A549 treated with AZD9567 at 1 μM for 4 hours (cell line): ENCODE results near the gene PRIM1. TPM values are rescaled to one million over a fixed set of nuclear protein-coding genes. Genes with fewer than 3 reads are reported as not detected.

Source experiments
- total RNA-seq: library from RNA; stranded (reverse); fragments of 200-300 nt; extraction: Qiagen RNA extraction; gene quantifications from 5 replicates; pipeline ENCODE4 v1.2.3, GENCODE V29; 2022; ENCODE audit not compliant: insufficient read depth

Gene PRIM1
- 22.5 to 29.3 TPM (median 23.1 TPM) in 5 replicates for total RNA-seq

GRCh38 chr12:56751712-56752598 lies at the start of gene PRIM1:
Gene PRIM1, minus strand, starts transcription at chr12:56752323. Its CDS starts 25 bp downstream, at chr12:56752298.

GRCh38 chr12:56724972-56725722 lies 27.0 kb downstream of the PRIM1 start, which contains the start of gene NACA:
Gene NACA, minus strand, starts transcription at chr12:56725299. Its CDS starts 778 bp downstream, at chr12:56724521.

GRCh38 chr12:56688129-56688845 lies 63.8 kb downstream of the PRIM1 start, which contains the start of gene PTGES3:
Gene PTGES3, minus strand, starts transcription at chr12:56688284. Its CDS starts 285 bp downstream, at chr12:56687999.

Other genes with a start within 250 kb of the PRIM1 start
- gene RBMS2, start 230.5 kb downstream of the PRIM1 start, total RNA-seq: 8.0 to 12.1 TPM (median 8.8 TPM) in 5 replicates
- gene BAZ2A, start 122.0 kb downstream of the PRIM1 start, total RNA-seq: 25.5 to 45.1 TPM (median 40.8 TPM) in 5 replicates
- 870 to 951 TPM (median 905 TPM) in 5 replicates for gene ATP5F1B, start 106.3 kb downstream of the PRIM1 start, total RNA-seq
- 353 to 461 TPM (median 388 TPM) in 5 replicates for gene PTGES3, start 64.0 kb downstream of the PRIM1 start, total RNA-seq
- gene NACA, start 27.0 kb downstream of the PRIM1 start, total RNA-seq: 1,464 to 1,658 TPM (median 1,495 TPM) in 5 replicates
- gene HSD17B6, start 11.0 kb upstream of the PRIM1 start, total RNA-seq: 1.1 to 5.1 TPM (median 1.2 TPM) in 5 replicates
- 0.05 TPM in 1 of 5 replicates, not detected in the others for gene SDR9C7, start 182.1 kb upstream of the PRIM1 start, total RNA-seq
- gene RDH16, start 205.3 kb upstream of the PRIM1 start, total RNA-seq: 0.07 to 0.16 TPM (median 0.11 TPM) in 4 of 5 replicates, not detected in the other